Natural killer cell treated with Interleukin-12 subunit alpha and Interleukin-12 subunit beta and Interleukin-15 and Interleukin-18, amount 100 ng/mL, for 72 hours (primary cell): Measurements from ENCODE around the gene SDR42E2. TPM values are rescaled to one million over a fixed set of nuclear protein-coding genes. Genes with fewer than 3 reads are reported as not detected.
"Not testable (repeated sequence)": the region's sequence is repeated elsewhere in the genome, so short reads cannot be mapped to it uniquely, and the experiment has no call there.

Experiments used
- ATAC-seq, 2 donors: fragments of 150-1000 bp; cut with Tn5 transposase in 1 of 2; sonication (Bioruptor Pico), chemical (Tn5 transposase) in 1 of 2; 2 replicates each; pipeline ENCODE4 v1.10.0; 2021
- DNase-seq: peaks from one replicate; pipeline ENCODE4 v3.0.0; 2022; ENCODE audit warnings: low spot score
- H3K27ac Mint-ChIP-seq, 2 donors: 1 replicate in 1 of 2; 2 replicates in 1 of 2; pipeline ENCODE4 v1.8.0; 2022; ENCODE audit warnings: mixed read lengths in 2 of 2, mild to moderate bottlenecking in 1 of 2, moderate library complexity in 1 of 2
- H3K27me3 Mint-ChIP-seq, 2 donors: 1 replicate in 1 of 2; 2 replicates in 1 of 2; pipeline ENCODE4 v1.8.0; 2022; ENCODE audit warnings: mixed read lengths in 2 of 2
- H3K36me3 Mint-ChIP-seq: one replicate; pipeline ENCODE4 v1.8.0; 2022; ENCODE audit warnings: mixed read lengths
- H3K4me1 Mint-ChIP-seq, 2 donors: 1 replicate in 1 of 2; 2 replicates in 1 of 2; pipeline ENCODE4 v1.8.0; 2022; ENCODE audit warnings: low read depth in 2 of 2, mixed read lengths in 2 of 2, mild to moderate bottlenecking in 1 of 2
- H3K4me3 Mint-ChIP-seq: one replicate; pipeline ENCODE4 v1.8.0; 2022; ENCODE audit warnings: mixed read lengths
- H3K9me3 Mint-ChIP-seq: 2 replicates; pipeline ENCODE4 v1.8.0; 2022; ENCODE audit warnings: mixed read lengths
- total RNA-seq, 2 donors: library from RNA; stranded (reverse); gene quantifications; one replicate each; pipeline ENCODE4 v1.2.3, GENCODE V29; 2022

SDR42E2 gene
- total RNA-seq: under 1 TPM in 1 of 2 donors, not detected in 1; 0.22 TPM

DNA sequence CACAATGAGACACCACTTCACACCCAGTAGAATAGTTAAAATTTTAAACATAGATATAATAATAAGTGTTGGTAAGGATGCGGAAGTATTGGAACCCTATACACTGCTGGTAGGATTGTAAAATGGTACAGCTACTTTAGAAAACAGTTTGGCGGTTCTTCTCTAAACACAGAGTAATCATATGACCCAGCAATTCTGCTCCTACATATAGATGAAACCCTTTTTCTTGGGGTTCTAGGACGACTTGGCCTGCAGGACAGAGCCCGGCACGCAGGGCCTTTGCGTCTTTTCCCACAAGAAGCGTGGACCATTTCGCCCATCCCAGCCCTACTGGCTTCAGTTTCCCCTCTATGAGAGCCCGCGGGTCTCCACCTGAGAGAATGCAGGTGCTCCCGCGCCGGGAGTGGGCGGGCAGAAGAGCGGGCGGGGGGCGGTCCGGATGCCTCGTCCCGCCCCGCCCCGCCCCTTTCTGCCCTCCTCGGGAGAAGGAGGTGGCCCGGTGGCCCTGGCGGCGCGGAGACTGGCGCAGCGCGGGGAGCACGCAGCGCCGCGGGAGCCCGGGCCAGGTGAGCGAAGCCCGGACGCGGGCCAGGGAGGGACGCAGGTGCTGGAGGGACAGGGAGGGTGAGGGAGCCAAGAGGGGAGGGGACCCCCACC is at the start of gene SDR42E2:
SDR42E2 (plus strand) TSS at position 508 of the 657 bp plus-strand sequence. CDS start 3,077 bp downstream, outside the sequence.
- Mint-ChIP-seq H3K27ac (no peak within 1 kb of the TSS), H3K36me3 (no peaks in the 10 kb centered on the region), H3K4me3 (peak within 1 kb of the TSS; percentile 2), H3K9me3 (no peaks in the 10 kb centered on the region), H3K4me1 (peaks cover 5 to 7% of the 10 kb centered on the region in 2 donors), H3K27me3 (peaks cover 6 to 13% of the 10 kb centered on the region in 2 donors)
- ATAC-seq: peak in 1 of 2 donors; percentile 69
- DNase-seq: no peak

DNA sequence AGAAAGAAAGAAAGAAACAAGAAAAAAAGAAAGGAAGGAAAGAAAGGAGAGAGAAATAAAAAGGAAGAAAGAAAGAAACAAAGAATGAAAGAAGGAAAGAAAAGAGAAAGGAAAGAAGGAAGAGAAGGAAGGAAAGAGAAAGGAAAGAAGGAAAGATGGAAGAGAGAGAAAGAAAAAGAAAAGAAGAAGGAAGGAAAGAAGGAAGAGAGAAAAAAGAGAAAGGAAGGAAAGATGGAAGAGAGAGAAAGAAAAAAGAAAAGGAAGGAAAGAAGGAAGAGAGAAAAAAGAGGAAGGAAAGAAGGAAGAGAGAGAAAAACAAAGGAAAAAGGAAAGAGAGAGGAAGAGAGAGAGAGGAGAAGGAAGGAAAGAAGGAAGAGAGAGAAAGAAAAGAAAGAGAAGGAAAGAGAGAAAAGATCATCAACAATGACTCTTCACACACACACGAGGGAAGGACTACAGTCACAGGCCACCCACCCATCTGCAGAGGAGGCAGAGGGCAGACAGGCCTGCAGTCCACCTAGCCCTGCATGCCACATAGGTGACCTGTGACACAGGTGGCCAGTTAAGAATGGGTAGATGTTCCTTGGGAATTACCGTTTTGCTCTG is 46.1 kb upstream of the SDR42E2 start:
- no peaks in the 10 kb centered on the region for H3K9me3 Mint-ChIP-seq
- H3K4me3 Mint-ChIP-seq: no peak overlapping the region
- no peaks in the 10 kb centered on the region for H3K27me3 Mint-ChIP-seq
- H3K4me1 Mint-ChIP-seq: peaks cover 0 to 3% of the 10 kb centered on the region in 2 donors
- H3K27ac Mint-ChIP-seq: no peak overlapping the region
- H3K36me3 Mint-ChIP-seq: no peaks in the 10 kb centered on the region
- ATAC-seq: no peak
- DNase-seq: no peak

DNA sequence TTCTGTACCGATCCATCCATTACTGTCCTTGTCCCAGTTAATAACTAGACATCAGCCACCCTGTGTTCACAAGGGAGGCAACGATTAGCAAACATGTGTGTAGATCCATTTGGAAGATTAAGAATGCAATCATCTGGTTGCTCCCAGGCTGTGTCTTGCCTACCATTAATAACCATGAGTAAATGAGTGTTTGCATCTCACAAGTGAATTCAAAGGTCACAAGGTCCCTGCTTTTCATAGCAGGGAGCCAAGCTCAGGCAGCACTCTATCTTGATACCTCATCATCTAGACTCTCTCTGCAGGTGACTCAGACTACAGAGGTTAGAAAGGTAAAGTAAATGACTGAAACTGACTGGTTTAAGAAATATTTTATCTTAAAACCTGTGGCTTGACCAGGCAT is 44.7 kb upstream of the SDR42E2 start:
- H3K9me3 Mint-ChIP-seq: no peaks in the 10 kb centered on the region
- ATAC-seq (no peak), DNase-seq (no peak)
- H3K36me3 Mint-ChIP-seq: no peaks in the 10 kb centered on the region
- H3K27me3 Mint-ChIP-seq: peaks cover 3 to 11% of the 10 kb centered on the region in 2 donors
- H3K4me3 Mint-ChIP-seq: no peak overlapping the region
- peaks cover 0 to 3% of the 10 kb centered on the region in 2 donors for H3K4me1 Mint-ChIP-seq
- no peak overlapping the region for H3K27ac Mint-ChIP-seq

DNA sequence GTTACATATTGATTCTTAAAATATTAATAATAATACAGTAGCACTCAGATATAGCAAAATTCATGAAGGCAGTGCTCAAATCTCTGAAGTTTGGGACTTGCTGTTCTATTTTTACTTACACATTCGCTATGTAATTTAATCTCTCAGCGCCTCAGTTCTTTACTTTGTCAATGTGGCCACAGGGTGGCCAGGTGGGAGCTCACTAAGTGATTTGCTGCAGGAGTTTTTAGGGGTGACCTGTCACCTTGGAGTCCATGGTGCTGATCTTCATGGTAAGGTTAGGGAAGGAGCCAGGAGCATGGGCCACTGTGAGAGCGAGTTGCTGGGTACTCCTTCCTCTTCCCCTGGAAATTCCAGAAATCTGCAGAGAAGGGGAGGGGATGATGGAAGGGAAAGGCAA is 41.9 kb upstream of the SDR42E2 start:
- no peaks in the 10 kb centered on the region for H3K9me3 Mint-ChIP-seq
- peaks cover 3 to 11% of the 10 kb centered on the region in 2 donors for H3K27me3 Mint-ChIP-seq
- no peak for DNase-seq
- ATAC-seq: no peak
- no peak overlapping the region for H3K4me3 Mint-ChIP-seq
- no peak overlapping the region for H3K27ac Mint-ChIP-seq
- H3K4me1 Mint-ChIP-seq: peaks cover 0 to 2% of the 10 kb centered on the region in 2 donors
- H3K36me3 Mint-ChIP-seq: no peaks in the 10 kb centered on the region

DNA sequence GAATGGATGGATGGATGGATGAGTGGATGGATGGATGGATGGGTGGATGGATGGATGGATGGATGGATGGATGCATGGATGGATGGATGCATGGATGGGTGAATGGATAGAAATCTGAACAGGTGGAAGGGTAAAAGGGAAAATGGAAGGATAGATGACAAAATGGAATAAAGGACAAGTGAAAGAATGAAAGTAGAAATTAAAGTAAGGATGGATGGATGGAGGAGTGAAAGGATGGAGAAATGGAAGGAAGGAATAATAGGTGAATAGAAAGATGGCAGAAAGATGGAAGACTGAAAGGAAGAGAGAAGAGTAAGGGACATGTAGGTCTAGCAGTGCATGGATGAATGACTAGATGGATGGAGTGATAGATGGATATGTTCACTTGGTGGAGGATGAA is 40.1 kb upstream of the SDR42E2 start:
- ATAC-seq (no peak), DNase-seq (no peak)
- no peaks in the 10 kb centered on the region for H3K4me1 Mint-ChIP-seq
- H3K27me3 Mint-ChIP-seq: peaks cover 3 to 11% of the 10 kb centered on the region in 2 donors
- no peaks in the 10 kb centered on the region for H3K9me3 Mint-ChIP-seq
- no peaks in the 10 kb centered on the region for H3K36me3 Mint-ChIP-seq
- H3K4me3 Mint-ChIP-seq: no peak overlapping the region
- no peak overlapping the region for H3K27ac Mint-ChIP-seq

DNA sequence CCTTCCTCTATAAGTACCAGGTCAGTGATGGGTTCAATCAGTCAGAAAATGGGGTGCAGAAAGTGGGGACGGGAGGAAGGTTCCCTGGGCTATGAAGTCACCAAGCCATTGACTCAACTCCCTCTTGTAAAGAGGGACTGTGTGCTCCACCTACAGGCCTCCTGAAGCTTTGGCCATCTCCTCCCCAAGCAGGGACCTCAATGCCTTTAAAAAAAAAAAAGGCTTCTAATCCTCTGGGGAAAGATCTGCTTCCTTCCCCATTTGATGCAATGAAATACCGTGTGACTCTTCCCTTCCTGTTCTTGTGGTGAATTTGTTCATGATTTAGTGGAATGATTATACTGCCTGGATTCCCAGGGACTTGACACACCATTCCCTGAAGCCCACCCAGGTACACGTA is 39.2 kb upstream of the SDR42E2 start:
- no peaks in the 10 kb centered on the region for H3K4me1 Mint-ChIP-seq
- ATAC-seq (no peak), DNase-seq (no peak)
- peaks cover 8 to 17% of the 10 kb centered on the region in 2 donors for H3K27me3 Mint-ChIP-seq
- H3K4me3 Mint-ChIP-seq: no peak overlapping the region
- no peaks in the 10 kb centered on the region for H3K36me3 Mint-ChIP-seq
- no peak overlapping the region for H3K27ac Mint-ChIP-seq
- no peaks in the 10 kb centered on the region for H3K9me3 Mint-ChIP-seq

DNA sequence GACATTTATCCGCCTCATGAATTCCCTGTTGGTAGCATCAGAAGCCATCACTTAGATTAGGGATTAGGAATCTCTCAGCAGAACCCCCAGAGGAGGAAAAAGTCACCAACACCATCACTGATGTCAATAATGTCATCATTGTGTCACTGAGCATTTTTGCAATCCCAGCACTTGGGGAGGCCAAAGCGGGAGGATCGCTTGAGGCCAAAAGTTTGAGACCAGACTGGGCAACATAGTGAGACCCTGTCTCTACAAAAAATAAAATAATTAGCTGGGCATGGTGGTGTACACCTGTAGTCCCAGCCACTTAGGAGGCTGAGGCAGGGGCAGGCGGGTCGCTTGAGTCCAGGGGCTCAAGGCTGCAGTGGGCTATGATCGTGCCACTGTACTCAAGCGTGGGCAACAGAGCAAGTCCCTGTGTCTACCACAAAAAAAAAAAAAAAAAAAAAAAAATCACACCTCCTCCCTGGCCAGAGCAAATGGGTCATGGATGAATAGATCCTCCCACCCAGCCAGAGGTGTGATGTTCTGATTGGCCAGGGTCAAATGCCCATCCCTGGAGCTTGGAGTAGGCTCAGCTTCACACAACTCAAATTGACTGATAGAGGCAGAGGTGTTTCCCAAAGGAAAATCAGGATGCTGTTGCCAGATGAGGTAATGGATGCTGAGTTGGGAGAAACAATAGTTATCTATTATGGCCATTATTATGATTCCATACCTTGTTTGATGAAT is 38.4 kb upstream of the SDR42E2 start:
- peaks cover 11 to 21% of the 10 kb centered on the region in 2 donors for H3K27me3 Mint-ChIP-seq
- H3K36me3 Mint-ChIP-seq: no peaks in the 10 kb centered on the region
- H3K4me3 Mint-ChIP-seq: no peak overlapping the region
- no peaks in the 10 kb centered on the region for H3K4me1 Mint-ChIP-seq
- ATAC-seq (no peak), DNase-seq (no peak)
- H3K9me3 Mint-ChIP-seq: no peaks in the 10 kb centered on the region
- H3K27ac Mint-ChIP-seq: no peak overlapping the region

DNA sequence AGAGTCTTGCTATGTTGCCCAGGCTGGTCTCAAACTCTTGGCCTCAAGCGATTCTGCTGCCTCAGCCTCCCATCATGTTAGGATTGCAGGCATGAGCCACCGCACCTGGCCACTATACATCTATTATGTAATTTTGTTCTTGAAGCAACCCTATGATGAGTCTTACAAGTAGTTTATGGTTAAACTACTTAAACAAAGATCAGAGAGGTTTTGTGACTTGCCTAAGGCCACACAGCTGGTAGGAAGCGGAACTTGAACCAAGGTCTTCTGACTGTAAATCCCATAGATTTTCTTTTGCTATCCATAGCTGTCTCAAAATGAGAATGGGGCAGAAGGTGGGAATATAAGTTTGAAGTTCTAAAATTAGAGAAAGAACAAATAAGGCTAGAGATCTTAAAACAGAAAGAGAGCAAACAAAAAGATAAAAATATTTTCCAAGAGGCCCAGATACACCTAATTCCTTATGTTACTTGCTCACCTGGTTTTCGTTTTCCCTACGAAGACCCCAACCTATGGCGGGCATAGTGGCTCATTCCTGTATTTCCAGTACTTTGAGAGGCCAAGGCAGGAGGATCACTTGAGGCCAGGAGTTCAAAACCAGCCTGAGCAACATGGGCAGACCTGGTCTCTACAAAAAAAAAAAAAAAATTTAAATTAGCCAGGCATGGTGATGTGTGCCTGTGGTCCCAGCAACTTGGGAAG is 37.6 kb upstream of the SDR42E2 start:
- H3K27ac Mint-ChIP-seq: no peak overlapping the region
- H3K27me3 Mint-ChIP-seq: peaks cover 11 to 28% of the 10 kb centered on the region in 2 donors
- no peak for DNase-seq
- H3K36me3 Mint-ChIP-seq: no peaks in the 10 kb centered on the region
- no peaks in the 10 kb centered on the region for H3K4me1 Mint-ChIP-seq
- H3K4me3 Mint-ChIP-seq: no peak overlapping the region
- no peaks in the 10 kb centered on the region for H3K9me3 Mint-ChIP-seq
- no peak for ATAC-seq

DNA sequence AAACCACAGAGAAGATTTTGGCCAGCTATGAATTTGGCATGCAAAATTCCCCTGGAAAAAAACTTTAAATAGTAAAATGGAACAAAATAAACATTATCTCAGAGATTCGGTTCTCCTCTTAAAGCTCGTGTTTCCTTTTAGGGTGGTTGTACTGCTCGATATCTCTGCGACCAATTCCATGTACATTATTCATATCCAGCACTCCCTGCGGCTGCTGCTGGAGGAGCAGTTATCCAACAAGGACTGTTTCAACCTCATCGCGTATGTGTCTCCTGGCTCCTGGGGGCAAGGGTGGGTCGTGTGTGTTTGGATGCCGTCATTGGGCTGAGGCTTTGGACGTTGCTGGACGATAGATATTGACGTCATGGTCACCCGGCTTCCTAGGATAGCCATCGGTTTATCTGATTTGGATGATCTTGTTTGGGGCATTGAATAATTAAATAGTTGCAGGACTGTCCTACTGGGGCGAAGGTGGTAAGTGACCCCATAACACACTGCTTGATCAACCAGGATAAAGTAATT is 36.2 kb upstream of the SDR42E2 start:
- DNase-seq (no peak), ATAC-seq (peak in 1 of 2 donors; percentile 9)
- H3K27me3 Mint-ChIP-seq: peaks cover 11 to 30% of the 10 kb centered on the region in 2 donors
- H3K9me3 Mint-ChIP-seq: no peaks in the 10 kb centered on the region
- no peak overlapping the region for H3K4me3 Mint-ChIP-seq
- H3K4me1 Mint-ChIP-seq: no peaks in the 10 kb centered on the region
- H3K36me3 Mint-ChIP-seq: no peaks in the 10 kb centered on the region
- H3K27ac Mint-ChIP-seq: no peak overlapping the region

DNA sequence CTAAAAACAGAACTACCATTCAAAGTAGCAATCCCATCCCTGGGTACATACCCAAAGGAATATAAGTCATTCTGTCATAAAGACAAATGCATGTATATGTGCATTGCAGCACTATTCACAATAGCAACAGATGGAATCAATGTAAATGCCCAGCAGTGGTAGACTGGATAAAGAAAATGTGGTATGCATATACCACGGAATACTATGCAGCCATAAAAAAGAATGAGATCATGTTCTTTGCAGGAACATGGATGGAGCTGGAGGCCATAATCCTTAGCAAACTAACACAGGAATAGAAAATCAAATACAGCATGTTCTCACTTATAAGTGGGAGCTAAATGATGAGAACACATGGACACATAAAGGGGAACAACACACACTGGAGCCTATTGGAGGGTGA is 33.8 kb upstream of the SDR42E2 start:
- not testable (repeated sequence) for H3K4me1 Mint-ChIP-seq, H3K4me3 Mint-ChIP-seq, DNase-seq, H3K36me3 Mint-ChIP-seq, H3K27ac Mint-ChIP-seq, H3K9me3 Mint-ChIP-seq, ATAC-seq
- H3K27me3 Mint-ChIP-seq: peaks cover 9 to 19% of the 10 kb centered on the region in 2 donors

DNA sequence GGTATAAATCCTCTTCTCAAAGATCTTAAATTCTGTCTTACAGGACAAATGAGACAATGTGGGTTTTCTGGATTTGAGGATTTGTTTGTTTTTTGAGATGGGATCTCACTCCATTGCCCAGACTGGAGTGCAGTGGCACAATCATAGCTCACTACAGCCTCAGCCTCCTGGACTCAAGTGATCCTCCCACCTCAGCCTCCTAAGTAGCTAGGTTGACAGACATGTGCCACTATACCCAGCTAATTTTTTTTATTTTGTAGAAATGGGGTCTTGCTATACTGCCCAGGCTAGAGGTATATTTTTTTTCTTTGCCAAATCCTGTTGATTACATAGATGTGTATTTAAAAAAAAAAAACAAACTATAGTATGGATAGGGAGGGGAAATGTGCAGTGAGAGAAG is 31.8 kb upstream of the SDR42E2 start:
- Mint-ChIP-seq H3K9me3 (no peaks in the 10 kb centered on the region), H3K27me3 (peaks cover 9 to 19% of the 10 kb centered on the region in 2 donors), H3K36me3 (no peaks in the 10 kb centered on the region), H3K4me1 (no peaks in the 10 kb centered on the region), H3K27ac (no peak overlapping the region), H3K4me3 (no peak overlapping the region)
- DNase-seq: no peak
- ATAC-seq: no peak

DNA sequence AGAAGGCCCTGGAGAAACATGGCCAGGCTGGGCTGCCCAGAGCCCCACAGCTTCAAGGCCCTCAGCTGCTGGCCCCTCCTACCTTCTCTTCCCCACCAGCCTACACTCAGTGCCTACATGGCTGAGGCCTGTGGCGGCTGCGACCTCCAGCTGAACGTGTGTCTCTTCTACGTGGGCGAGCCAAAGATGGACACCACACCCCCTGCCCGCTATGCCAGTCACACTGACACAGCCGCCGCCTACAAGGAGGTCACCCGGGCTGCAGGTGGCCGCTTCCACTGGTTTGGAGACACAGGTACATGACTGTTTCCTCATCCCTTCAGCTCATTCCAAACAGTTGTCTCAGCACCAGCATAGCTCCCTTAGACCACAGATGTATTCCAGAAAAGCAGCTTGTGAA is 29.5 kb upstream of the SDR42E2 start:
- DNase-seq (no peak), ATAC-seq (peak in 1 of 2 donors; percentile 21)
- no peak overlapping the region for H3K4me3 Mint-ChIP-seq
- no peaks in the 10 kb centered on the region for H3K9me3 Mint-ChIP-seq
- H3K27ac Mint-ChIP-seq: no peak overlapping the region
- no peaks in the 10 kb centered on the region for H3K4me1 Mint-ChIP-seq
- peaks cover 7 to 16% of the 10 kb centered on the region in 2 donors for H3K27me3 Mint-ChIP-seq
- no peaks in the 10 kb centered on the region for H3K36me3 Mint-ChIP-seq

DNA sequence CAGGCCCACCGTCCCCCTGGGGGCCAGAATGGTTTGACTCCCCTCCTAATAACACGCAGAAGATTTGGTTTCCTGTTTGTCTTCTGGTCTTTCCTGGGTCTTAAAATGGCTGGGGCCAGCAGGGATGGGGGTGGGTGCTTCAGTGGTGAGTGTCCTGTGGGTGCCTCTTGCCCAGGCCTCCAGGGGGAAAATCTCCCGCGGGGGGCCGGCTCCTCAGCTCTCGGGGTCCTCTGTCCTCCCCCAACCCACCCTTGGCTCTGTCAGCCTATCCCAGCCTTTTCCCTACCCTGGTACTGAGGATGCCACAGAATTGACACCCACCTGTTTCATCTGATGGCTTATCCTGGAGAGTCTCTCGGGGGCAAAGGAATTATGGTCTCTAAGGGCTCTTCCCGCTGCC is 23.8 kb upstream of the SDR42E2 start:
- Mint-ChIP-seq H3K4me3 (no peak overlapping the region), H3K9me3 (no peaks in the 10 kb centered on the region), H3K27ac (no peak overlapping the region), H3K36me3 (no peaks in the 10 kb centered on the region), H3K27me3 (peaks cover 5 to 6% of the 10 kb centered on the region in 2 donors), H3K4me1 (no peaks in the 10 kb centered on the region)
- no peak for DNase-seq
- ATAC-seq: no peak
